SK-N-SH (cell line): ENCODE data around the gene ATRAID.

ENCODE experiments used
- EP300 ChIP-seq, 2 experiments: IDR thresholded peaks; 2 replicates each; pipeline versions ENCODE4 v1.4.0 to v1.6.1; 2012; ENCODE audit warnings: borderline replicate concordance in 1 of 2, low read depth in 1 of 2, low read length in 1 of 2
- FOXJ3 ChIP-seq: sonication (generic); formaldehyde crosslinking; IDR thresholded peaks from 2 replicates; pipeline ENCODE4 v1.5.1; 2020; ENCODE audit warnings: mild to moderate bottlenecking, missing genetic modification reagents
- FOXM1 ChIP-seq: IDR thresholded peaks from 2 replicates; pipeline ENCODE4 v1.4.0; 2012; ENCODE audit warnings: low read depth, mild to moderate bottlenecking
- RAD21 ChIP-seq: IDR thresholded peaks from 2 replicates; pipeline ENCODE4 v1.6.1; 2012; ENCODE audit warnings: mild to moderate bottlenecking, low read length
- RCOR1 ChIP-seq: fragments of 150-350 bp; IDR thresholded peaks from 2 replicates; pipeline ENCODE4 v1.6.1; 2017; ENCODE audit warnings: antibody characterized with exemption, low read length
- RXRA ChIP-seq: IDR thresholded peaks from 2 replicates; pipeline ENCODE4 v1.4.0; 2012; ENCODE audit warnings: low read depth, mild to moderate bottlenecking, borderline replicate concordance
- SIN3A ChIP-seq: IDR thresholded peaks from 2 replicates; pipeline ENCODE4 v1.6.1; 2012; ENCODE audit warnings: low read depth, mild to moderate bottlenecking, low read length, moderate library complexity, borderline replicate concordance
- TEAD4 ChIP-seq: IDR thresholded peaks from 2 replicates; pipeline ENCODE4 v1.4.0; 2012; ENCODE audit warnings: mild to moderate bottlenecking, borderline replicate concordance; ENCODE audit not compliant: insufficient read depth
- TF ChIP-seq, protein P1 (sequence below): fragments of 150-350 bp; IDR thresholded peaks from 2 replicates; pipeline ENCODE4 v1.6.1; 2016; ENCODE audit warnings: mild to moderate bottlenecking, low read depth, low read length
- TF ChIP-seq, protein P2 (sequence below): fragments of 150-350 bp; IDR thresholded peaks from 2 replicates; pipeline ENCODE4 v1.6.1; 2017; ENCODE audit warnings: antibody characterized with exemption, low read length, low read depth, borderline replicate concordance
- TF ChIP-seq, protein P3 (sequence below): fragments of 200-600 bp; sonication (generic); IDR thresholded peaks from 2 replicates; pipeline ENCODE4 v1.6.1; 2017; ENCODE audit warnings: antibody characterized with exemption, mild to moderate bottlenecking, moderate library complexity
- TF ChIP-seq, protein P4 (sequence below): IDR thresholded peaks from 2 replicates; pipeline ENCODE4 v1.4.0; 2012; ENCODE audit warnings: low read depth
- TF ChIP-seq, protein P5 (sequence below): IDR thresholded peaks from 2 replicates; pipeline ENCODE4 v1.6.1; 2012; ENCODE audit warnings: mild to moderate bottlenecking, low read depth, low read length, moderate library complexity

DNA sequence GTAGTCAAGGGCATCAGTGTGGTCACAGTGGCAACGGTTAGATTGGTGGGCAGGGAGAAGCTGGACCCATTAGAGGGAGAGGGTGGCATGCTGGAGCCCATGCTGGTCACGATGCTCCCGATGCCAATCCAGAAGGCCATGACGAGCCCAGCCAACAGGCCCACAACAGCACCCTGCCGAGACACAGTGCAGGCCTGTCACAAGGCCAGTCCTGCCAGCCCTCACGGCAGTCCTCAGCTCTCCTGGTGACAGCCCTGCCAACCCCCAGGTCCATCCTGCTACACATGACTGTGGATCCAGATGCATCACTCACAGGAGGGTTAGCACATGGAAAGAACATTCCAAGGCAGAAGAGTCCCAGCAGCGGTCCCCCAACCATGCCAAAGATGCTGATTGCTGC, 10.2 kb upstream of the ATRAID start:
- no peak for TF ChIP-seq EP300 (IDR thresholded peaks at IDR 0.05; ENCODE audit: borderline replicate concordance in 1 of 2, low read depth in 1 of 2, low read length in 1 of 2)
- TF ChIP-seq, protein P1, sequence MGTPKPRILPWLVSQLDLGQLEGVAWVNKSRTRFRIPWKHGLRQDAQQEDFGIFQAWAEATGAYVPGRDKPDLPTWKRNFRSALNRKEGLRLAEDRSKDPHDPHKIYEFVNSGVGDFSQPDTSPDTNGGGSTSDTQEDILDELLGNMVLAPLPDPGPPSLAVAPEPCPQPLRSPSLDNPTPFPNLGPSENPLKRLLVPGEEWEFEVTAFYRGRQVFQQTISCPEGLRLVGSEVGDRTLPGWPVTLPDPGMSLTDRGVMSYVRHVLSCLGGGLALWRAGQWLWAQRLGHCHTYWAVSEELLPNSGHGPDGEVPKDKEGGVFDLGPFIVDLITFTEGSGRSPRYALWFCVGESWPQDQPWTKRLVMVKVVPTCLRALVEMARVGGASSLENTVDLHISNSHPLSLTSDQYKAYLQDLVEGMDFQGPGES = no peak
- TF ChIP-seq FOXJ3 = no peak
- no peak for TF ChIP-seq FOXM1
- no peak for TF ChIP-seq TEAD4
- TF ChIP-seq, protein P2, sequence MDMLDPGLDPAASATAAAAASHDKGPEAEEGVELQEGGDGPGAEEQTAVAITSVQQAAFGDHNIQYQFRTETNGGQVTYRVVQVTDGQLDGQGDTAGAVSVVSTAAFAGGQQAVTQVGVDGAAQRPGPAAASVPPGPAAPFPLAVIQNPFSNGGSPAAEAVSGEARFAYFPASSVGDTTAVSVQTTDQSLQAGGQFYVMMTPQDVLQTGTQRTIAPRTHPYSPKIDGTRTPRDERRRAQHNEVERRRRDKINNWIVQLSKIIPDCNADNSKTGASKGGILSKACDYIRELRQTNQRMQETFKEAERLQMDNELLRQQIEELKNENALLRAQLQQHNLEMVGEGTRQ = no peak
- no peak for TF ChIP-seq RCOR1
- no peak for TF ChIP-seq RXRA
- TF ChIP-seq, protein P3, sequence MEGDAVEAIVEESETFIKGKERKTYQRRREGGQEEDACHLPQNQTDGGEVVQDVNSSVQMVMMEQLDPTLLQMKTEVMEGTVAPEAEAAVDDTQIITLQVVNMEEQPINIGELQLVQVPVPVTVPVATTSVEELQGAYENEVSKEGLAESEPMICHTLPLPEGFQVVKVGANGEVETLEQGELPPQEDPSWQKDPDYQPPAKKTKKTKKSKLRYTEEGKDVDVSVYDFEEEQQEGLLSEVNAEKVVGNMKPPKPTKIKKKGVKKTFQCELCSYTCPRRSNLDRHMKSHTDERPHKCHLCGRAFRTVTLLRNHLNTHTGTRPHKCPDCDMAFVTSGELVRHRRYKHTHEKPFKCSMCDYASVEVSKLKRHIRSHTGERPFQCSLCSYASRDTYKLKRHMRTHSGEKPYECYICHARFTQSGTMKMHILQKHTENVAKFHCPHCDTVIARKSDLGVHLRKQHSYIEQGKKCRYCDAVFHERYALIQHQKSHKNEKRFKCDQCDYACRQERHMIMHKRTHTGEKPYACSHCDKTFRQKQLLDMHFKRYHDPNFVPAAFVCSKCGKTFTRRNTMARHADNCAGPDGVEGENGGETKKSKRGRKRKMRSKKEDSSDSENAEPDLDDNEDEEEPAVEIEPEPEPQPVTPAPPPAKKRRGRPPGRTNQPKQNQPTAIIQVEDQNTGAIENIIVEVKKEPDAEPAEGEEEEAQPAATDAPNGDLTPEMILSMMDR = no peak
- TF ChIP-seq, protein P4, sequence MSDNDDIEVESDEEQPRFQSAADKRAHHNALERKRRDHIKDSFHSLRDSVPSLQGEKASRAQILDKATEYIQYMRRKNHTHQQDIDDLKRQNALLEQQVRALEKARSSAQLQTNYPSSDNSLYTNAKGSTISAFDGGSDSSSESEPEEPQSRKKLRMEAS = no peak
- no peak for TF ChIP-seq RAD21
- TF ChIP-seq, protein P5, sequence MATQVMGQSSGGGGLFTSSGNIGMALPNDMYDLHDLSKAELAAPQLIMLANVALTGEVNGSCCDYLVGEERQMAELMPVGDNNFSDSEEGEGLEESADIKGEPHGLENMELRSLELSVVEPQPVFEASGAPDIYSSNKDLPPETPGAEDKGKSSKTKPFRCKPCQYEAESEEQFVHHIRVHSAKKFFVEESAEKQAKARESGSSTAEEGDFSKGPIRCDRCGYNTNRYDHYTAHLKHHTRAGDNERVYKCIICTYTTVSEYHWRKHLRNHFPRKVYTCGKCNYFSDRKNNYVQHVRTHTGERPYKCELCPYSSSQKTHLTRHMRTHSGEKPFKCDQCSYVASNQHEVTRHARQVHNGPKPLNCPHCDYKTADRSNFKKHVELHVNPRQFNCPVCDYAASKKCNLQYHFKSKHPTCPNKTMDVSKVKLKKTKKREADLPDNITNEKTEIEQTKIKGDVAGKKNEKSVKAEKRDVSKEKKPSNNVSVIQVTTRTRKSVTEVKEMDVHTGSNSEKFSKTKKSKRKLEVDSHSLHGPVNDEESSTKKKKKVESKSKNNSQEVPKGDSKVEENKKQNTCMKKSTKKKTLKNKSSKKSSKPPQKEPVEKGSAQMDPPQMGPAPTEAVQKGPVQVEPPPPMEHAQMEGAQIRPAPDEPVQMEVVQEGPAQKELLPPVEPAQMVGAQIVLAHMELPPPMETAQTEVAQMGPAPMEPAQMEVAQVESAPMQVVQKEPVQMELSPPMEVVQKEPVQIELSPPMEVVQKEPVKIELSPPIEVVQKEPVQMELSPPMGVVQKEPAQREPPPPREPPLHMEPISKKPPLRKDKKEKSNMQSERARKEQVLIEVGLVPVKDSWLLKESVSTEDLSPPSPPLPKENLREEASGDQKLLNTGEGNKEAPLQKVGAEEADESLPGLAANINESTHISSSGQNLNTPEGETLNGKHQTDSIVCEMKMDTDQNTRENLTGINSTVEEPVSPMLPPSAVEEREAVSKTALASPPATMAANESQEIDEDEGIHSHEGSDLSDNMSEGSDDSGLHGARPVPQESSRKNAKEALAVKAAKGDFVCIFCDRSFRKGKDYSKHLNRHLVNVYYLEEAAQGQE = no peak
- no peak for TF ChIP-seq SIN3A
